HG03108 (cell line): ENCODE results near the gene VSIG4.

ENCODE experiments used
- ATAC-seq: cut with Tn5 transposase; IDR thresholded peaks from one replicate; pipeline ENCODE4 v1.9.1; 2021; ENCODE audit warnings: moderate library complexity; ENCODE audit not compliant: unreplicated experiment

Gene VSIG4

DNA sequence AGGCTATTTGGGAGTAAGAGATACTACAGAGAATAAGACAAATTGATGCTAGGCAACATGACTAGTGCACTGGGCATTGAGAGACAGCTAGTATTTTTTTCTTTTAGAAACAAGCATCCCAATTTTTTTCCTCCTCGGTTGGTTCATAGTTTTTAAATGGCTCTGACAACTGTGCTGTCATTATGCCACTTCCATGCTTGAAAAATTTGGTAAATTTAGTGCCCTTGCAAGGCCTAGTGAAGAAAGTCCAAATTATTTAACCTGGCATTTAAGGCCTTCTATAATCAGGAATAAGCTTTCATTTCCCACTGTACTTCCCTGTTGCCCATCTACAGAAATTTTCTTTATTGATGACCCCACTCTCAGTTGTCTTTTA, 15.8 kb downstream of the VSIG4 start:
- ATAC-seq: no peak

GRCh38 chrX:66023385-66024091, 16.3 kb downstream of the VSIG4 start:
- ATAC-seq: no peak

DNA sequence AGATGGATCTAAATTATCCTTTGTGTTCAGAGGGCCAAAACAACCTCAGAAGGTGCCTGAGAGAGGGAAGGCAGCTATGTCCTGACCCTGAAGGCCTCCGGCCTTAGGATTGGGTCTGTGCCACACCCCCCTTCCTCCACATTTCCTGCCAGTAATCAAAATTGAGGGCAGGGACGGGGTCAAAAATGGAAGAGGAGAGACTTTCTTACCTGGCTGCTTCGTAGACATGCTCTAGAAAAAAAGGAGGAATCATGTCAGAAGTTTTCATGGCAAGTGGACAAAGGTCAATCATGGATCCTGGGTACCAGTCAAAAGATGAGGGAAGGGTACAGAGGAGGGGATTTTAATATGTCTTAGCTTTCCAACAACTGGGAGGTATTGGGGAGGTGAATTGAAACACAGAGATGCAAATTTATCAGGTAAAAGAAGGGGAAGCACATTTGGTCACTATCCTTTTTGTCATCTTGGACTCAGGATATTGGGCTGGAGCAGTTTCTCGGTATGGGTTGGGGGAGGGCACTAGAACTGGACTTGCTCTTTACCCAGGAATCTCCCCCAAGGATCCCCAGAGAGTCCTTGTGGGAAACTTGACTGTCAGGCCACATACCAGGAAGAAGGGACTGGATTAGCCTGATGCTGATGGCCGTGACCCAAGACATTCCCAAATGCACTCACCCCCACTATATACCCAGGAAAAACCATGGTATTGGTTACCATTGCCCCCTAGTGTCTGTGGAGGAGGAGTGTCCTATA, 17.1 kb downstream of the VSIG4 start:
- ATAC-seq: no peak

GRCh38 chrX:66021765-66022631, 17.9 kb downstream of the VSIG4 start:
- no peak for ATAC-seq

GRCh38 chrX:66021401-66021764, 18.5 kb downstream of the VSIG4 start:
- ATAC-seq: no peak

- no peak for ATAC-seq
These were observed 19.1 kb downstream of the VSIG4 start for GRCh38 chrX:66020631-66021334.

DNA sequence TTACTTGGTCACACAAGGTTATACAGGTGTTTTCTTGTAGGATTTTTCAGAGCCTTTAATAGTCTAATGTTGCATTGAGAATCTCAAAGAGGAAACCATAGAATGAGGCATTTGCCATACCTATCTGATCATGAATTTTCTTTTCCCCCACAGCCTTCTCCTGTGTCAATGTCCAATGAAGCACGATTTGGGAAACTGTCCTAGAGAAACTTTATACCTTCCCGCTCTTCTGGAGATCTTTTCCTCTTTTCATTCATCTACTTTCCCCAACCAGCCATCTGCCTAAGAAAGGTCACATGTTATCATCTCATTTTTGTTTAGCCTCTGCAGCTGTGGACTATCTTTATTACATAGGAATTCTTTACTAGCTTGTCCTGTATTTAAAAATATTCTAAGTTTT, 19.9 kb downstream of the VSIG4 start:
- ATAC-seq: no peak

DNA sequence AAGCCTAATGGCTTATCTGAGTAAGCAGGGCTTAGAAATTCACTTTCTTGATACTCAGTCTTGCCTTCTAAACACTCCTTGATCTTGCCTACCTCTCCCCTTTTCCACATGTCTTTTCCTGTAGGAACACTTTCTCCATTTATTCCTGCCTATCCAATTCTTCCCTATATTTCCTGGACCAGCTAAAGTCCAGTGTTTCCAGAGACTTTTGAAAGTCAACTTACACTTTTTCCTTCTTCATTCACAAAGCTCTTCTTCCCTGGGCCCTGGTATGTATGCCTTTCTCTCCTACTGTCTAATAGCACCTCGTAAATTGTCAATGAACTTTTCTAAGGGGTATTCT, 20.6 kb downstream of the VSIG4 start:
- ATAC-seq: no peak

DNA sequence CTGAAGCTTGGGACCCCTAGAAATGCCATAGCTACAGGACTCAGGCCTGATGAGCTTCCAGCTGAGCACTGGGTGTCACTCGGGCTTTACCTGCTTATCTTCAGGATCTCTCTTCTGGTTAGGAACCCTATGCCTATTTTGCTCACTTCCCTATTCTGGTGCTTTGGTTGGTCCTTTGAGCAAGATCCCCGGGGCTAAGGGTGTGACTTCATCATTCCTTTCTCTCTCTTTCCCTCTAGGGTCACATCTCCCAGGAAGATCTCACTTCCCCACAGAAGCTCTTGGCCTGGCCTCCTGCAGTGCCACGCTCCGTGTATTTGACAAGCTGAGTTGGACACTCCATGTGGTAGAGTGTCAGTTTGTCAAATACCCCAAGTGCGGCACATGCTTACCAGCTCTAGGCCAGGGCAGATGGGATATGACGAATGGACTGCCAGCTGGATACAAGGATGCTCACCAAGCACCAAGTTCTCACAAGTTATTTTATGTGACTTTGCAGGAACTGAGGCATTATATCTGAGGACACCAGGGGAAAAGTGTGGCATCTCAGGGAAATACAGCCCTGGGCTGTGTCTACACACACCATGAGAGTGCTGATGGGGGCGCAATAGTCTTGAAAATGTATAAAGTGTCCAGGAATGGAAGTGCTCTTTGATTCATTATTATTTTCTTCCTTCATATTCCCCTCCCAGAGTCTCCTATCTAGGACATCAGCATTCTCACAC, 21.1 kb downstream of the VSIG4 start:
- no peak for ATAC-seq

DNA sequence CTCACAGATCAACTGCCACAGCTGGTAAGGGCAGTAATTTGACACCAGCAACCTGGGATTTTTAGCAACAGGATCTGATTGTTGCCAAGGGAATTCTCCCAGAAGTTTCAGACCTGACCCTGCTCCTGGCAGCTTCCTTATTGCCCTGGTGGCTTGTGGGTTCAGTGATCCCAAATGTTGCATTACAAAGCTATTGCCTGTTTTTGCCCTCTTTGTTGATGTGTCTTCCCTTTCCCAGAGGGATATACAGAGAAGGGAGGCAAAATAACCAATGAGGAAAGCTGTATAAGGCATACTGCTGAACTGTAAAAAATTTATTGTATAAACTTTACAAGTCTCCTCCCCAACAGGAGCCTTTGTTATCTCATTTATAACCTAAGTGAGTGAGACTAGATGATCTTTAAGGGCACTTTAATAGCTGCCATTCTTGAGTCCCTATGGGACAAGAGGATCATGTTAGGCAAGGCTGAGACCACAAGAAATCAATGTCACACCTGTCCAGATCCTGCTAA, 22.2 kb downstream of the VSIG4 start:
- no peak for ATAC-seq

- no peak for ATAC-seq
These were observed 22.8 kb downstream of the VSIG4 start for GRCh38 chrX:66016905-66017658.

DNA sequence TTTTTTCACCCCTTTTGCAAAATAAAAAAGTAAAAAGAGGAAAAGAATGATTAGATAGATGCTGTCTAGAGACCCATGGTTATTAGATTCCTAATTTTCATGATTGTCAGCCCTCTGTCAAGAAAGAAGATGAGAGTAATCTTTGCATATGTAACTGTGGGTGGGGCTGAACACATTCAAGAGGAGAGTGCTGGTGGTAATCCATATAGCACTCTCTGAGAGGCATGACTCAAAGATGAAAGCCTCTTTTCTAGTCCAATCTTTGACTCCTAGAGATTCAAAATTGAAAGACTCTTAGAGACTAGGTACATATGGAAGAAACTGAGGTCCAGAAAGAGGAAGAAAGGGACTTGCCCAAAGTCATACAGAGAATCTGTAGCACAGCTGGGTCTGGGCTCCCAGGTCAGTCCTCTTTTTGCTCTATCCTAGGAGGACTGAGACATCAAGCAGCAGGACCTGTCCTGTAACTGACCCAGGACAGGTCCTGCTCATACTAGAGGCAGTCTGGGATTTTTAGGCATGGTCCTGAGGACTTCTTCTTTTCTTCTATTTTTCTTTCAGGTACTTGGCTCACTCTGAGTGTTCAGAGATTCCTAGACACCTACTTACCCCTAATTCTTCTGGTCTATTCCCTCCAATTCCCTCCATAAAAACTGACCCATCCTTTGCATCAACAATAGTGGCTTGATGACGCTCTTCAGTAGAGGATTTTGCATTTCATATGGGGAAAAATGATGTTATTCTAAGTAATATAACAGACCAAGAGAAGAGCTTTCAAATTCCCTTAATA, 23.8 kb downstream of the VSIG4 start:
- no peak for ATAC-seq

DNA sequence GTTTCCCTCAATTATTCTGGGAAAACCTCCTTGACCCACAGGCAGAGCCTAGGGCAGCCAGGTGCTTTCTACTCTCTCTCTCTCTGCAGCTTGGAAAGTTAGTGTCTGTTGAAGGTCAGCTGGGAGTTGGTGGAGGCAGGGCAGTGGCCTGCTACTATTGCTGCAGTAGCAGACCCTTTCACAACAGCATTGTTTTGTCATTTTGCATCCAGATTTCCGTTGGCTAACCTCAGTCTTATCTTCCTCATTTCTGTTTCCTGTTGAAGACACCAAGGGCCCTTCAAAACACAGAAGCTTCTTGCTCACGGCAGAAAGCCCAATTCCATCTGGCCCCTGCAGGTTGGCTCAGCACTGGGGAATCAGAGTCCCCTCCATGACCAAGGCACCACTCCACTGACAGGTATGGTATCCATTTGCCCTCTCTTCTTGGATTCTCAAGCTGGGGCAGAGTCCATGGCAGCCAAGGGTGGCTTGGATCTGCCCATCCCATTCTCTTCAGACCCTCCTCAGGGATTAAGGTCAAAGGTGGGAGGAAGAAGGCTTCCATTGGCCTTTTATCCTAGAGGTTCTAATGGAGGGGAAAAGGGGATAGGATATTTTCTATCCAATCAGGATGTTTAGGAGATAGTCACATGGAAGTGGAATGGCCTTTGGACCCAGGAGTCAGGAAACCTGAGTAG, 24.6 kb downstream of the VSIG4 start:
- ATAC-seq: peak; percentile 44

GRCh38 chrX:66014556-66014955, 25.3 kb downstream of the VSIG4 start:
- ATAC-seq: no peak

DNA sequence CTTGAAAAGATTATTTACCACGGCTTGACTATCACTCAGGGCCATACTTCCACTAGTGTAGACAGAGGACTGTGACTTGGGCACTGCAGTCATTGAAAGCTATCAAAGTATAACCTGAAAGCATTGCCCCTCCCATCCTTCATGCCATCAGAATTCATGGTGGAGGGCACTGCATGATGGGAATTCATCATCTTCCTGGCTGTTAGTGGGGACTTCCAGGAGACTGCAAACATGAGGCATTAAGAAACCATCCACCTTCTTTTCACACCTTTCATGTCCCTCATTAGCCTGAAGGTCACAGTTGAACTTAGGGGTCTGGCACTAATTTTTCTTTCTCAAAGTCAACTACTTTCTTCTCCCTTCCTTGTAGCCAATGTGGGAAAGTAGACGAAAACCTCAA, 25.8 kb downstream of the VSIG4 start:
- no peak for ATAC-seq

DNA sequence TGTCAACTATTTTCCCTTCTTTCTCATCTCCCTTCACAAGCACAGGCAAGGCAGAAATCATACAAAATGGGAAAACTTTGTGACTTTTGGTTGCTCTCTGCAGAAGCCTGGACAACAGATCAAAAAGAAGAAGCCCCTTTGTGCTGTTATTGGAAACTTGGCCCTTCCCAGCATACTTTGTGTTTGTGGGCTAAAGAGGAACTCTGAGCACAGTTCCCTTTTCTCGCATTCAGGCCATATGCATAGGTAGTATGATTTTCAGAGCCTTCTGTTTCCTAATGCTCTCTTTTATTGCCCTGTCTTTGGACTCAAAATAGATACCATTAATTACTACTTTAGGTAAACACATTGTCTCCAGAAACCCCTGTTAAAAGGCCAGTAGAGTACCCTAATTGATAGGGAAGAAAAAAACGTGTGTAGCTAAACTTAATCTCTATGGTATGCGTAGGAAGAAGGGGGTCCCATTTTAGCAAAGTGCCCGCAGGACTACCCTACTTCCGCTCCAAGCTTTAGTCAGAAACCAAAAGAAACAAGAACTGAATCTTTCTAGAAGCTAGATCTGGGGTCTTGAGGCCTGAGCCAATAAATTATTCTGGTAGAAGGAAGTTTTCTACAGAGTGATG, 26.6 kb downstream of the VSIG4 start:
- ATAC-seq: no peak

DNA sequence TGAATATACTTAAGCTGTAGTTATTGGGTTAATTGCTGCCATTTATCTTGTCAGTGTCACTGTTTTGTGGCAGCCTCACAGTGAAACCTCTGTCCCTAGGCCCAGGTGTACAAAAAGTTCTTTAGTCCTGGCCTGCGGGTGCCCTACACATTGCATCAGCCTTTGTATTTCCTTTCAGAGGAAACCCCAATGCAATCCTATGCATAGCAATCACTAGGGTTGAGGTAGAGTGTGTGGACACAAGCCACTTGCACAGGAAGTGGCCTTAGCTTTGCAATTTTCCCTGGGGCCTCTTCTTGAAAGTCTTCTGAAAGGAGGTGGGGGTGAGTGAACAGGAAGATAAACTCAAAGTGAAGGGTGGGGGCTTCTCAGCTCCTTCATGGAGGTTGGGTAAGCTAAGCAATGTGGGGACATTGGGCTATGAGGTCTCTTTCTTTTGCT, 27.8 kb downstream of the VSIG4 start:
- peak; percentile 48 for ATAC-seq
